GM23338 (cell line): ENCODE measurements around the gene KRTAP17-1. TPM values are rescaled to one million over a fixed set of nuclear protein-coding genes. Genes with fewer than 3 reads are reported as not detected.

Source experiments
- ATAC-seq: fragments of 200-7000 bp; cut with Tn5 transposase; 3 replicates; pipeline ENCODE4 v1.9.1; 2020
- DNase-seq: peaks from one replicate; pipeline ENCODE4 v3.0.0-alpha.2; 2015; ENCODE audit warnings: low spot score
- H2AFZ ChIP-seq: fragments of 200-600 bp; sonication (generic); 2 replicates; pipeline ENCODE4 v1.8.0; 2016; ENCODE audit warnings: antibody characterized with exemption, mild to moderate bottlenecking, moderate library complexity
- H3F3A ChIP-seq: fragments of 200-600 bp; sonication (generic); replicated peaks from 2 replicates; pipeline ENCODE4 v1.8.0; 2017; ENCODE audit warnings: antibody characterized with exemption, mixed run types, low read depth
- H3K27ac ChIP-seq: fragments of 200-600 bp; sonication (generic); 2 replicates; pipeline ENCODE4 v1.6.1; 2016; ENCODE audit warnings: low read depth
- H3K27me3 ChIP-seq: fragments of 200-600 bp; sonication (generic); 2 replicates; pipeline ENCODE4 v1.8.0; 2016; ENCODE audit warnings: mild to moderate bottlenecking, mixed run types, moderate library complexity; ENCODE audit not compliant: insufficient read depth
- H3K36me3 ChIP-seq: fragments of 200-600 bp; sonication (generic); 2 replicates; pipeline ENCODE4 v1.8.0; 2016; ENCODE audit warnings: mild to moderate bottlenecking; ENCODE audit not compliant: insufficient read depth
- H3K4me1 ChIP-seq: fragments of 200-600 bp; sonication (generic); 2 replicates; pipeline ENCODE4 v1.8.0; 2016; ENCODE audit warnings: mild to moderate bottlenecking, moderate library complexity; ENCODE audit not compliant: insufficient read depth
- H3K4me2 ChIP-seq: fragments of 200-600 bp; sonication (generic); 2 replicates; pipeline ENCODE4 v1.7.1; 2017; ENCODE audit warnings: mixed run types
- H3K4me3 ChIP-seq: fragments of 200-600 bp; sonication (generic); 2 replicates; pipeline ENCODE4 v1.6.1; 2016; ENCODE audit warnings: mixed run types
- H3K79me2 ChIP-seq: fragments of 200-600 bp; sonication (generic); replicated peaks from 2 replicates; pipeline ENCODE4 v1.8.0; 2017; ENCODE audit warnings: mild to moderate bottlenecking; ENCODE audit not compliant: insufficient read depth
- H3K9me2 ChIP-seq: fragments of 200-600 bp; sonication (generic); 2 replicates; pipeline ENCODE4 v1.8.0; 2017; ENCODE audit not compliant: insufficient read depth
- H4K20me1 ChIP-seq: fragments of 200-600 bp; sonication (generic); replicated peaks from 2 replicates; pipeline ENCODE4 v1.8.0; 2017; ENCODE audit warnings: mild to moderate bottlenecking; ENCODE audit not compliant: insufficient read depth
- H3K27ac Mint-ChIP-seq: 2 replicates; pipeline ENCODE4 v1.8.0; 2020; ENCODE audit warnings: inconsistent platforms, mild to moderate bottlenecking, moderate library complexity, mixed read lengths
- H3K27me3 Mint-ChIP-seq: 3 replicates; pipeline ENCODE4 v1.8.0; 2022; ENCODE audit warnings: low read depth, mild to moderate bottlenecking, moderate library complexity, mixed read lengths, inconsistent platforms; ENCODE audit not compliant: insufficient read depth, poor library complexity
- H3K36me3 Mint-ChIP-seq: 3 replicates; pipeline ENCODE4 v1.8.0; 2021; ENCODE audit warnings: low read depth, mild to moderate bottlenecking, inconsistent platforms, moderate library complexity, mixed read lengths
- H3K4me1 Mint-ChIP-seq: 3 replicates; pipeline ENCODE4 v1.8.0; 2020; ENCODE audit warnings: mild to moderate bottlenecking, inconsistent platforms, mixed read lengths
- H3K4me3 Mint-ChIP-seq: 3 replicates; pipeline ENCODE4 v1.8.0; 2021; ENCODE audit warnings: moderate library complexity, mild to moderate bottlenecking, inconsistent platforms, mixed read lengths
- H3K9me3 Mint-ChIP-seq: 3 replicates; pipeline ENCODE4 v1.8.0; 2020; ENCODE audit warnings: moderate library complexity, mild to moderate bottlenecking, inconsistent platforms, mixed read lengths
- CREB1 ChIP-seq: fragments of 250-450 bp; sonication (Bioruptor Pico); IDR thresholded peaks from 2 replicates; pipeline ENCODE4 v1.5.0; 2020; ENCODE audit warnings: low read depth, mild to moderate bottlenecking, moderate library complexity
- CTCF ChIP-seq, 2 experiments: fragments of 200-600 bp in 1 of 2; sonication (generic) in 1 of 2; conservative IDR thresholded peaks; 2 replicates each; pipeline versions ENCODE4 v1.5.1 to v1.6.1; 2016 to 2017; ENCODE audit warnings: antibody characterized with exemption in 2 of 2, low read depth in 2 of 2, mild to moderate bottlenecking in 2 of 2, moderate library complexity in 1 of 2
- ETS1 ChIP-seq: IDR thresholded peaks from 2 replicates; pipeline ENCODE4 v1.6.1; 2016; ENCODE audit warnings: antibody characterized with exemption
- EZH2 ChIP-seq: fragments of 200-600 bp; sonication (generic); IDR thresholded peaks from one replicate; pipeline ENCODE4 v1.8.0; 2017; ENCODE audit warnings: antibody characterized with exemption, mild to moderate bottlenecking, low read depth; ENCODE audit not compliant: unreplicated experiment
- EZH2phosphoT487 ChIP-seq: fragments of 200-600 bp; sonication (generic); IDR thresholded peaks from one replicate; pipeline ENCODE4 v1.8.1; 2018; ENCODE audit warnings: antibody characterized with exemption; ENCODE audit not compliant: unreplicated experiment
- JUNB ChIP-seq: IDR thresholded peaks from one replicate; pipeline ENCODE4 v1.6.1; 2016; ENCODE audit warnings: antibody characterized with exemption; ENCODE audit not compliant: unreplicated experiment
- NANOG ChIP-seq: IDR thresholded peaks from 2 replicates; pipeline ENCODE4 v1.6.1; 2016; ENCODE audit warnings: antibody characterized with exemption, borderline replicate concordance
- POLR2AphosphoS5 ChIP-seq: IDR thresholded peaks from 2 replicates; pipeline ENCODE4 v1.6.1; 2016; ENCODE audit warnings: antibody characterized with exemption, low read depth
- REST ChIP-seq: IDR thresholded peaks from one replicate; pipeline ENCODE4 v1.6.1; 2018; ENCODE audit warnings: antibody characterized with exemption; ENCODE audit not compliant: unreplicated experiment
- ZNF114 ChIP-seq: fragments of 250-450 bp; sonication (Bioruptor Pico); IDR thresholded peaks from 2 replicates; pipeline ENCODE4 v1.5.0; 2020; ENCODE audit warnings: mild to moderate bottlenecking, moderate library complexity
- ZNF331 ChIP-seq: fragments of 250-450 bp; sonication (Bioruptor Pico); IDR thresholded peaks from 2 replicates; pipeline ENCODE4 v1.5.0; 2020; ENCODE audit warnings: low read depth, mild to moderate bottlenecking, moderate library complexity
- polyA plus RNA-seq: library from polyadenylated mRNA; unstranded; fragments of >200 nt; fragmentation: Nextera tagmentation; extraction: Ambion mirVana; gene quantifications from 2 replicates; pipeline ENCODE4 v1.2.1, GENCODE V29; 2016
- total RNA-seq: library from RNA; depleted of rRNA; stranded (reverse); fragments of >200 nt; shearing (Covaris generic); gene quantifications from 2 replicates; pipeline ENCODE4 v1.2.3, GENCODE V29; 2014

Gene KRTAP17-1
- total and polyA plus RNA-seq, 2 experiments from 2014 or later, result not detected

GRCh38 chr17:41287050-41287449 lies 28.5 kb downstream of the KRTAP17-1 start (continued):
- TF ChIP-seq ETS1 (no peak), NANOG (no peak), POLR2AphosphoS5 (no peak), JUNB (no peak), ZNF331 (no peak), EZH2 (no peak), REST (no peak)

- ATAC-seq (no peak), DNase-seq (no peak)
- Histone ChIP-seq H3K4me1 (peaks cover 19% of the 10 kb centered on the region), H4K20me1 (no peaks in the 10 kb centered on the region), H3K36me3 (no peaks in the 10 kb centered on the region), H3K27ac (peak overlapping the region; percentile 6; the same call in 1 of the 2 replicates), H3K79me2 (no peaks in the 10 kb centered on the region), H3F3A (no peaks in the 10 kb centered on the region), H2AFZ (no peak overlapping the region), H3K4me2 (peak overlapping the region; percentile 6; the same call in 1 of the 2 replicates), H3K27me3 (no peaks in the 10 kb centered on the region), H3K9me2 (0 out of 2 replicates have a peak, but pooled peaks cover 3% of the 10 kb centered on the region), H3K4me3 (no peak overlapping the region)
- Mint-ChIP-seq H3K27ac (no peak overlapping the region), H3K36me3 (no peaks in the 10 kb centered on the region), H3K4me3 (no peak overlapping the region), H3K9me3 (no peaks in the 10 kb centered on the region), H3K4me1 (peaks cover 18% of the 10 kb centered on the region), H3K27me3 (no peaks in the 10 kb centered on the region)
- no peak for TF ChIP-seq JUNB
- no peak for TF ChIP-seq ZNF114 (CRISPR knock-in tag)
- no peak for TF ChIP-seq EZH2phosphoT487
- TF ChIP-seq NANOG, result no peak
- no peak for TF ChIP-seq CREB1
- TF ChIP-seq REST, result no peak
- TF ChIP-seq CTCF (conservative IDR thresholded peaks at IDR 0.05; ENCODE audit: low read depth in 2 of 2), result no peak
- TF ChIP-seq ZNF331, result no peak
- no peak for TF ChIP-seq EZH2
- no peak for TF ChIP-seq ETS1
Measured at GRCh38 chr17:41284546-41284945, 31.0 kb downstream of the KRTAP17-1 start.
